Amniotic stem cell (primary cell): ENCODE measurements around the gene ENTPD7.

Source experiments
- DNase-seq: peaks from one replicate; lab custom pipeline; 2025; lab: John Stamatoyannopoulos, UW

The ENTPD7 gene

GRCh38 chr10:99647601-99648151 lies 11.6 kb upstream of the ENTPD7 start:
- no peak for DNase-seq

GRCh38 chr10:99648717-99649116 lies 10.6 kb upstream of the ENTPD7 start:
- no peak for DNase-seq

DNA sequence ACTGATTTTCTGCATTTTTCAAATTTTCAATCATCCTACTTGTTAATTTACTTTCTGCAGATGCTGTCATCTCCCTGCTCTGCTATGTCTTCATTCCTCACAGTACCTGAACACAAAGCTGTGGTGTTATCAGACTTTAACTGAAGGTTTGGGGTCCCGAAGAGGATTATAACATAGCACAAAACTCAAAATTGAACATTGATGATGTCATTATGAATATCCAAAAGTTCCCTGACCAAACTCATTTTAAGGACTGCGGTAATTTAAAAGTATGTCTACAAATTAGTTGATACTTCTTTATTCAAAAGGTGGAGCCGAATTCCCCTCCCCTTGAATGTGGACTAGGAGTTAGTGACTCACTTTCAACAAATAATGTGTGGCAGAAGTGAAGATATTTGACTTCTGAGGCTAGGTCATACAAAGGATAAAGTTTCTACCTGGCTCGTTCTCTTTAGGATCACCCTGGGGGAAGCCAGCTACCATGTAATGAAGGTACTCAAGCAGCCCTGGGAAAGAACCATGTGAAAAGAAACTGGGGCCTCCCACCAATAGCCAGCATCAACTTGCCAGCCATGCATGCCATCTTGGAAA lies 6.4 kb upstream of the ENTPD7 start:
- DNase-seq, result no peak

DNA sequence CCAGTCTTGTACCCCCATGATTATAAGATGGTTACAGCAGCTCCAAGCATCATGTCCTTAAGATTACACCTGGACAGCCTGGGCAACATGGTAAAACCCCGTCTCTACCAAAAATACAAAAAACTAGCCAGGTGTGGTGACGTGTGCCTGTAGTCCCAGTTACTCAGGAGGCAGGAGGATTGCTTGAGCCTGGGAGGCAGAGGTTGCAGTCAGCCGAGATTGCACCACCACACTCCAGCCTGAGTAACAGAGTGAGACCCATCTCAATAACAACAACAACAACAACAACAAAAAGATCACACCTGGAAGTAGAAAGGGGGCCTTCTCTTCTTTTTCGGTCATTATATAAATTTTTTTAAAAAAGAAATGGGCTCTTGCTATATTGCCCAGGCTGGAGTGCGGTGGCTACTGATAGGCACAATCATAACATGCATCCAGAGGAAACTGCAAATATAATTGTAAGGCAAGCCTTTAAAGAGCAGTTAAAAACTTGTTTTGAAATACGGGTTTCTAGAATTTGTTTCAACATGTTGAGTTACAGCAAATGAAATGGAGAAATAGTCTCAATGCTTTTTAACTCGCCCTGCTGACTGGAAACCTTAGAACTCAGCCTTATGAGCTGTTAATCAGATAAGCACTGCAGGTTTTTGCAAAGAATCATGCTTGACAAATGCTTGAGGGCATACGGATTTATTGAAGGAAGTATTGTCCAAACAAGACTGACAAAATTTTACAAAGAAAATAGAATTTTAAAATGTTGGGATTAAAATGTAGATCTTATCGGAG lies 4.7 kb upstream of the ENTPD7 start:
- DNase-seq, result peak; percentile 8

- peak; percentile 3 for DNase-seq
These were observed 2.9 kb upstream of the ENTPD7 start for GRCh38 chr10:99656199-99657064.

DNA sequence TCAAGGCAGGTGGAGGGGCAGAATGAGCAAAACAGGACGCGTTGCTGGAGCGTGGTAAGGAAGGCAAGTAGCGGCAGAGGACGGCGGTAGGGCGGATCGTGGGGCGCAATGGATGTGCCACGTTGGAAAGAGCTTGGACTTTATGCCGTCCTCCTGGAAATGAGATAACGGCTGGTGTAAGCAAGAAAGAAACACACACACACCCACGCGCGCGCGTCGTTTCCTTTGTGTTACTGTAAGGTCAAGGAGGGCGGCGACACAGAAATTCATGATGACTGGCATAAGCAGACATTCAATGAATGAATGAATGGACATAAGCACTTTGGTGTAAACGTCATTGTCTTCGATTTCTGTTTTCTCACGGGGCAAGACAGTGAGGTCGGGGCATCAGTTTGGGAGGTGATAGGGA lies 683 bp upstream of the ENTPD7 start:
- no peak for DNase-seq

DNA sequence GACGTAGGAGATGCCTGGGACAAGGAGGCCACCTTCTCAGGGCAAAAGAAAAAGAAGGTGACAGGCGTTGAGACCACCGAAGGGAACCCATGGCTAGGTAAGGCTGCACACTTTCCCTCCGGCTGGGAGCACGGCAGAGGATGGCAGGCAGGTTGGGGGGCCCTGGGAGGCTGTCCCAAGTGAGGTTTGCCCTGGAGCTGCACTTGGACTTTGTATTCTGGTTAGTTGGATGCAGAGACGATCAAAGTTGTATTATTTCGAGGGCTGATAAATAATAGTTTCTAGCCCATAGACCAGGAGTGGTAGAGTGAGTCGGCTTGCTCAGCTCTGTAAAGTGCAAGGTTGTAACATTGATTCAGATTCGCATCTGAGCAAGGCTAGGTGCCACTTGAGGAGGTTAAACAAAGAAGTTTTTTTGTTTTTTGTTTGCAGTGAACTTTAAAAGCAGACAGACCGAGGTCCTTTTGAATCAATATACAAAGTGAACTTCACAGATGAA lies 608 bp downstream of the ENTPD7 start:
- DNase-seq, result no peak

DNA sequence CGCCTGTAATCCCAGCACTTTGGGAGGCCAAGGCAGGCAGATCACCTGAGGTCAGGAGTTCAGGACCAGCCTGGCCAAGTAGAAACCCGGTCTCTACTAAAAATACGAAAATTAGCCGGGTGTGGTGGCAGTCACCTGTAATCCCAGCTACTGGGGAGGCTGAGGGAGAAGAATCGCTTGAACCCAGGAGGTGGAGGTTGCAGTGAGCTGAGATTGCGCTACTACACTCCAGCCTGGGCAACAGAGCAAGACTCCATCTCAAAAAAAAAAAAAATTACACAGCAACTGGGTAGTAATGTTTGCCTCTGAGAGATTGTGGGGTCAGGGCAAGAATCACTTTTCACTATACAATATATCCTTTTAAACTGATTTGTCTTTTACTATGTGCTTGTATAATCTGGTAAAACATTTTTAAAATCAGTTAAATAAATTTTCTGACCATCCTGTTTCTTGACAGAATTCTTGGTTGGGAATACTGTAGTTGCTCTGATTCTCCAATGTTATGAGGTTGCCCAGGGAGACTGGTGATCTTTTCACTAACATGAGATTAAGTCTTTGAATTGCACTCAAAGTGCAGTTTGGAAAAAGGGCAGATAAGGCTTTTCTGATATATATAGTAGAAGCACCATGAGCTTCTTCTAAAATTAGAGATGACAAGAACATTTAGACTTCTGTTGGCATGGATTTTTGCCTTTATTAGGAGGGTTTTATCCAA lies 1.5 kb downstream of the ENTPD7 start:
- no peak for DNase-seq

DNA sequence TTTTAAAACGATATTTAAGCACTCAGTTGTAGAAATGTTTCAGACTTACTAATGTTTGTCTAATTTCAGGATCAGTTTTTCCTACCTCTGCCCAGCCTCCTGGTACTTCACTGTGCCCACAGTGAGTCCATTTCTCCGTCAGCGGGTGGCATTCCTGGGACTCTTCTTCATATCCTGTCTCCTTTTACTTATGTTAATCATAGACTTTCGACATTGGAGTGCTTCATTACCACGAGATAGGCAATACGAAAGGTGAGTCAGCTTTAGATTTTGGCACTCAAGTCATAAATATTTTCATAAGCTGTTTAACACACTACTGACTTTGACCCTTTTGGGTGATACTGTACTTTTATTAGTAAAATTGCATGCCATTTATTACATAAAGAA lies 2.1 kb downstream of the ENTPD7 start:
- peak; percentile 77 for DNase-seq

GRCh38 chr10:99665304-99665703 lies 6.0 kb downstream of the ENTPD7 start:
- no peak for DNase-seq

DNA sequence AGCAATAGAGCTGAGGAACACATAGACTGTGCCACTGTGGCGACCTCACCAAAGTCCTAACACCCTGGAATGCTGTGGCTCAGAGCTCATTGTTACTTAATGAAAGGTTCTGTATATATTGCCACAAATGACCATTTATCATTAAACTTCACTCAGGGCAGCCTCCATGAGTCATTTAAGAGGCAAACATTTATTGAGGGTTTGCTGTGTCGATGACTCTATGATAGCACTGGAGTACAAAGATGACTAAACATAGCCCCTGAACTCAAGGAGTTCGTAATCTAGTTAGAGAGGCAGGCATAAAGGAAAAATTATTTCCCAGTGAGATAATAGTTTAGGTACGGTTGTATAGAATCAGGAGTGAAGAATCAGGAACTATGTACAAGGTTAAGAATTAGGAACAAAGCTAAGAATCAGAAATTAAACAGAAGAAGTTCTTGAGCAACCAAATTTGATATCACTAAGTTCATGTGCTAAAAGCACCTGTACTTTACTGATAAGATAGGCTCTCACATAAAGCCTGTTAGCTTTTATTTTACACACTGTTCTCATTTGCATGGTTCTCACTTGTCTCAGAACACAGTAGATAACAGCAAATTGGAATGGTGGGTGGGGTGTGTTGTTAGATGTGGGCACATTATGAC lies 7.9 kb downstream of the ENTPD7 start:
- DNase-seq, result no peak

DNA sequence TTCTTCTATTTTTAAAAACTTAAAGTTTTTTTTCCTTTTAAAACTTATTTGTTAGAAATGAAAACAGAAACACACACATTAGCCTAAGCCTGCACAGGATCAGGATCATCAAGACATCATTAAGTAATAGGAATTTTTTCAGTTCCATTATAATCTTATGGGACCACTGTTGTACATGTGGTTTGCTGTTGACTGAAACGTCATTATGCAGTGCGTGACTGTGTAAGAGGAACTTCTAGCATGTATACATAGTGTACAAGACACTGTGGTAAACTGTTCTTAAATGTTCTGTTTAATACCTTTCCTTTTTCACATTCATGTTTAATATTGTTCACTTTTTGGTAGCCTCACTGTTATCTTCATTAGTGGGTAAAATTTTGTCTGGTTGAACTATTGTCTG lies 12.1 kb downstream of the ENTPD7 start:
- DNase-seq, result no peak

GRCh38 chr10:99672884-99673283 lies 13.6 kb downstream of the ENTPD7 start:
- no peak for DNase-seq

DNA sequence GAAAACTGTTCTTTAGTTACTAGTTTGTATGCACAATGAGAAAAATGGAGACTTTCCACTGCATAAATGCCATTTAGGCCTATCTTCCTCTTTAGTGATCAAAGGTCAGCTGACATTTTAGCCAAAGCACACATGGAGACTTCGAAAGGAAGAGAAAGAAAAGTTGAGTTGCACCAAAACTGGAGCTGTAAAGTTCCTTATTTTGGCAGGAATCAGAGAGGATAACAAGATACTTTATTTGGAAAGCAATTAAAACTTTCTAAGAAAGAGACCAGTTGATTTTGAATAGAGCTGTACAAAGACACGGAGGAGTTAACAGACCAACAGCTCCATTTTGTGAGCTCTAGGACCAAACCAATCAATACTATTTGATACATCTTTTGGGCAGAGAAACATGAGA lies 14.2 kb downstream of the ENTPD7 start:
- DNase-seq, result no peak

DNA sequence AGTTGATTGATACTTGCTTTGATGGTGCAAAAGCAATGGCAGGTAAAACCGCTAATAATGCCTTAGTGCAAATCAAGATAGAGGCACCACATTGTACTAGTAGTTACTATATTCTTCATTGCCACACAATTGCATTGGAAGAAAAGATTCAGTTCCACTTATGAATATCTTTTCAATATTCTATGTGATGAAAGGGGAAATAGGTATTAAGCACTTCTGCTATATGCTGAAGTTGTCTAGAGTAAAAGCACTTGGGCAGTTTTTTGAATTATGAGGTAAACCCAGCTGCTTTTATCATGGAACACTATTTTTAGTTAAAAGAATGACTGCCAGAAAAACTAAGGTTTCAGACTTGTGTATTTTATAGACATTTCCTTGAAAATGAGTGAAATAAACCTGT lies 15.5 kb downstream of the ENTPD7 start:
- no peak for DNase-seq

GRCh38 chr10:99676426-99676825 lies 17.1 kb downstream of the ENTPD7 start:
- peak; percentile 27 for DNase-seq

- DNase-seq, result no peak
These were observed 17.6 kb downstream of the ENTPD7 start for GRCh38 chr10:99676895-99677294.

GRCh38 chr10:99678921-99679320 lies 19.6 kb downstream of the ENTPD7 start:
- DNase-seq, result no peak

- DNase-seq, result peak; percentile 36
These were observed 22.2 kb downstream of the ENTPD7 start for GRCh38 chr10:99681553-99681952.

DNA sequence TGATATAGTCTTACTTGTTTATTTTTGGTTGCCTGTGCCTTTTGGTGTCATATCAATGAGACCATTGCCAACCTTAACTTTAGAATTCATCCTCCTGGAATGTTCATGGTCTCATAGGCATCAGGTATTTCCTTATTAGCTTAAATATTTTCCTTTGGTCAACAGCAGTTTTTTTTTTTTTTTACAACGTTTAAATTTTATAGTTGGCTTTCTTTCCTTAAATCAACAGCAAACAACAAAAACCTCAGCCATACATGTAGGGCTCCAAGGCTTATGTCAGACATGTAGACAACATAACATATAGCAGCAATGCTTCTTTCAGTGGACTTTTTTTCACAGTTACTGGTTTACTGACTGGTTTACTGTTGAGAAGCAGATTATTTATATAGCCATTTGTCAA lies 22.7 kb downstream of the ENTPD7 start:
- DNase-seq, result no peak

- no peak for DNase-seq
These were observed 23.4 kb downstream of the ENTPD7 start for GRCh38 chr10:99682752-99683151.
